Mammary epithelial cell (primary cell): Measurements from ENCODE around the gene DLG1.

Experiments
- CTCF ChIP-seq, 2 donors: IDR thresholded peaks in 1 of 2; conservative IDR thresholded peaks in 1 of 2; 2 replicates each; pipeline ENCODE4 v1.5.1; 2011 to 2012; ENCODE audit warnings: inconsistent platforms in 2 of 2, low read length in 2 of 2, mild to moderate bottlenecking in 2 of 2, control low read depth in 1 of 2, low read depth in 1 of 2; ENCODE audit not compliant: insufficient read depth in 1 of 2; ENCODE audit errors: extremely low read depth in 1 of 2
- EZH2 ChIP-seq: IDR thresholded peaks from 2 replicates; pipeline ENCODE4 v1.6.1; 2012; ENCODE audit warnings: low read length, inconsistent platforms, borderline replicate concordance

DNA sequence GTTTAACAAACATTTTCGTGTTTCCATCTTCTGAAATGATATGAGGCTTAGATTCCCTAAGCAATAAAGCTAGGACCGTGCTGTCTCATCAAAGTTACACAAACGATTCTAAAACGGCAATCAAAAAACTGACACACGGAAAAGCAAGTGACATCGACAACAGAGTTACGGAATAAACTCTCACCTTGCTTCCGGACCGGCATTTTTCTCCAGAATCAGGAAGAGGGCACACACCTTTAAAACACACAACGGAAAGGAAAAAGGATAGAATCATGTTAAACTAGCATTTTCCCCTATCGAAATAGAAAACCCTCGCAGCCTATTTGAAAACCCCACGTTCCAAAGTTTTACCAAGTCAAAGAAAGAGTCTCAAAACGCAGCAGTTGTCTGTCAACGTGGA is 1.4 kb downstream of the DLG1 start:
- TF ChIP-seq CTCF (conservative IDR thresholded peaks at IDR 0.05 in 1 of 2, IDR thresholded peaks at IDR 0.05 in 1 of 2; ENCODE audit: extremely low read depth in 1 of 2, insufficient read depth in 1 of 2, low read depth in 1 of 2, low read length in 2 of 2) (no peak), EZH2 (no peak)
